ENCODE measurements around the gene CTH. TPM values are rescaled to one million over a fixed set of nuclear protein-coding genes. Genes with fewer than 3 reads are reported as not detected.
"Not testable (repeated sequence)": the region's sequence is repeated elsewhere in the genome, so short reads cannot be mapped to it uniquely, and the experiment has no call there.

The CTH gene
- total RNA-seq, 1 experiment from 2014 or later: 23.5 TPM

GRCh38 chr1:70443739-70444138 is 32.7 kb downstream of the CTH start:
- DNase-seq (ENCODE audit: low spot score): no peak
- no TSS peak for BruUV-seq (replicated peaks)
- Histone ChIP-seq H3K27me3 (replicated peaks; ENCODE audit: insufficient read depth, low read depth, low read length, poor library complexity) (no peaks in the 10 kb centered on the region), H3K4me3 (ENCODE audit: low read depth, low read length, poor library complexity, severe bottlenecking) (no peak overlapping the region), H3K9me3 (ENCODE audit: low read depth, low read length, poor library complexity, severe bottlenecking) (no peaks in the 10 kb centered on the region), H3K27ac (ENCODE audit: low read depth, low read length, poor library complexity, severe bottlenecking) (no peak overlapping the region), H3K36me3 (ENCODE audit: insufficient read depth, low read length, poor library complexity, severe bottlenecking) (peaks cover 10% of the 10 kb centered on the region), H3K4me1 (ENCODE audit: insufficient read depth, low read length, poor library complexity, severe bottlenecking) (peaks cover 26% of the 10 kb centered on the region)
- intact Hi-C loops (cut with micrococcal nuclease; ENCODE audit: unreplicated experiment): no loop called here
- no peak for TF ChIP-seq EZH2 (IDR thresholded peaks at IDR 0.05; ENCODE audit: borderline replicate concordance, low read depth, low read length, poor library complexity, severe bottlenecking)
- no peak for TF ChIP-seq CTCF (conservative IDR thresholded peaks at IDR 0.05; ENCODE audit: low read depth, low read length)
- ChIA-PET CTCF (no interaction called here), POLR2A (ENCODE audit: low non-redundant PET) (no interaction called here)

- Histone ChIP-seq H3K4me3 (ENCODE audit: low read depth, low read length, poor library complexity, severe bottlenecking) (no peak overlapping the region), H3K9me3 (ENCODE audit: low read depth, low read length, poor library complexity, severe bottlenecking) (no peaks in the 10 kb centered on the region), H3K36me3 (ENCODE audit: insufficient read depth, low read length, poor library complexity, severe bottlenecking) (no peaks in the 10 kb centered on the region), H3K27me3 (replicated peaks; ENCODE audit: insufficient read depth, low read depth, low read length, poor library complexity) (no peaks in the 10 kb centered on the region), H3K27ac (ENCODE audit: low read depth, low read length, poor library complexity, severe bottlenecking) (no peak overlapping the region), H3K4me1 (ENCODE audit: insufficient read depth, low read length, poor library complexity, severe bottlenecking) (no peaks in the 10 kb centered on the region)
- ChIA-PET POLR2A (ENCODE audit: low non-redundant PET) (no interaction called here), CTCF (no interaction called here)
- DNase-seq (ENCODE audit: low spot score): no peak
- BruUV-seq (replicated peaks): no TSS peak
- TF ChIP-seq EZH2 (IDR thresholded peaks at IDR 0.05; ENCODE audit: borderline replicate concordance, low read depth, low read length, poor library complexity, severe bottlenecking) (no peak), CTCF (conservative IDR thresholded peaks at IDR 0.05; ENCODE audit: low read depth, low read length) (no peak)
- intact Hi-C loops (cut with micrococcal nuclease; ENCODE audit: unreplicated experiment): no loop called here
These were observed 38.0 kb downstream of the CTH start for GRCh38 chr1:70449049-70449448.

DNA sequence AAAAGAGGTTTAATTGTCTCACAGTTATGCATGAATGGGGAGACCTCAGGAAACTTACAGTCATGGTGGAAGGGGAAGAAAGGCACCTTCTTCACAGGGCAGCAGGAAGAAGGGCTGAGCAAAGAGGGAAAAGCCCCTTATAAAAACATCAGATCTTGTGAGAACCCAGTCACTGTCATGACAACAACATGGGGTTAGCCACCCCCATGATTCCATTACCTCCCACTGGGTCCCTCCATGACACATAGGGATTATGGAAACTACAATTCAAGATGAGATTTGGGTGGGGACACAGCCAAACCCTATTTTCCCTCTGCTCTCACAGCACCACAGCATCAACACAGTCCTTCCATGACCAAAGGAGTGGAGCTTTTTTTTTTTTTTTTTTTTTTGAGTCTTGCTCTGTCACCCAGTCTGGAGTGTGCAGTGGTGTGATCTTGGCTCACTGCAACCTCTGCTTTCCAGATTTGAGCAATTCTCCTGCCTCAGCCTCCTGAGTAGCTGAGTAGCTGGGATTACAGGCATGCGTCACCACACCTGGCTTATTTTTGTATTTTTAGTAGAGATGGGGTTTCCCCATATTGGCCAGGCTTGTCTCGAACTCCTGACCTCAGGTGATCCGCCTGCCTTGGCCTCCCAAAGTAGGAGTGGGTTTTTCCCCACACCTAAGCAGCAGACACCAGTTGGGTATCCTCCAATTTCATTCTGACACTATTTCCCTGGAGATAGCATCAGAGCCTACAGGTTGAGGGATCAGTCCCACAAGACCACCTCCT is 41.3 kb downstream of the CTH start:
- CTCF ChIA-PET; H3K4me1 ChIP-seq (ENCODE audit: insufficient read depth, low read length, poor library complexity, severe bottlenecking); intact Hi-C loops (cut with micrococcal nuclease; ENCODE audit: unreplicated experiment); POLR2A ChIA-PET (ENCODE audit: low non-redundant PET); H3K27me3 ChIP-seq (replicated peaks; ENCODE audit: insufficient read depth, low read depth, low read length, poor library complexity); H3K9me3 ChIP-seq (ENCODE audit: low read depth, low read length, poor library complexity, severe bottlenecking); BruUV-seq (replicated peaks); DNase-seq (ENCODE audit: low spot score); H3K36me3 ChIP-seq (ENCODE audit: insufficient read depth, low read length, poor library complexity, severe bottlenecking); H3K4me3 ChIP-seq (ENCODE audit: low read depth, low read length, poor library complexity, severe bottlenecking); H3K27ac ChIP-seq (ENCODE audit: low read depth, low read length, poor library complexity, severe bottlenecking): not testable (repeated sequence)

DNA sequence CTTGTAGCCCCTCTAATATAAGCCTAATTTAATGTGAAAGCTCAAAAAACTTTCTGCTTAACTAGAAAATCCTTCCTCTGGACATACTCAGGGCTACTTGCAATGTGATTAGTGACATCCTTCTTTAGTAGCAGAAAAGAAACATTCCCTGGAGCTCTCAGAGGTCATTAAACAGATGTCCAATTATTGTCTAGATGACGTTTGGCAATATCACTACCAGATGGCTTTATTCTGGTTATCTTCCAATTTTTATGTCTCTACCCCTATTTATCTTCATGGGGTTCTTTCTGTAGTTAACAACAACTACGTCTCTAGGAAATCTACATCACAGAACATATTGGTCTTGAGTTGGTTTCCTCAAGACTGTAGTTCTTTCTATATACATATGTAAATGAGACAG is 44.2 kb downstream of the CTH start:
- POLR2A ChIA-PET (ENCODE audit: low non-redundant PET): no interaction called here

More for the DNA sequence above, 44.2 kb downstream of the CTH start:
- H3K4me3 ChIP-seq (ENCODE audit: low read depth, low read length, poor library complexity, severe bottlenecking): no peak overlapping the region
- CTCF ChIA-PET: no interaction called here
- BruUV-seq (replicated peaks): no TSS peak
- H3K27me3 ChIP-seq (replicated peaks; ENCODE audit: insufficient read depth, low read depth, low read length, poor library complexity): no peaks in the 10 kb centered on the region
- intact Hi-C loops (cut with micrococcal nuclease; ENCODE audit: unreplicated experiment): no loop called here
- H3K9me3 ChIP-seq (ENCODE audit: low read depth, low read length, poor library complexity, severe bottlenecking): no peaks in the 10 kb centered on the region
- no peaks in the 10 kb centered on the region for H3K36me3 ChIP-seq (ENCODE audit: insufficient read depth, low read length, poor library complexity, severe bottlenecking)
- H3K27ac ChIP-seq (ENCODE audit: low read depth, low read length, poor library complexity, severe bottlenecking): no peak overlapping the region
- no peak for DNase-seq (ENCODE audit: low spot score)
- H3K4me1 ChIP-seq (ENCODE audit: insufficient read depth, low read length, poor library complexity, severe bottlenecking): peaks cover 7% of the 10 kb centered on the region
- TF ChIP-seq EZH2 (IDR thresholded peaks at IDR 0.05; ENCODE audit: borderline replicate concordance, low read depth, low read length, poor library complexity, severe bottlenecking): no peak
- TF ChIP-seq CTCF (conservative IDR thresholded peaks at IDR 0.05; ENCODE audit: low read depth, low read length): no peak
